LNCaP clone FGC (cell line): ENCODE measurements around the gene ZCCHC7.
A peak's percentile ranks its signal among the peaks of the same experiment; 100 is the strongest.

ENCODE experiments used
- DNase-seq: peaks from one replicate; pipeline ENCODE4 v3.0.0-alpha.2; 2011; ENCODE audit warnings: low read depth
- H3K4me3 ChIP-seq: 2 replicates; pipeline ENCODE4 v1.5.1; 2011; ENCODE audit warnings: mild to moderate bottlenecking, low read depth, low read length, control low read depth
- TF ChIP-seq, protein P1 (sequence below): IDR thresholded peaks from 2 replicates; pipeline ENCODE4 v1.5.1; 2012; ENCODE audit warnings: mild to moderate bottlenecking; ENCODE audit not compliant: control insufficient read depth, insufficient read depth; ENCODE audit errors: extremely low read depth

ZCCHC7 gene

DNA sequence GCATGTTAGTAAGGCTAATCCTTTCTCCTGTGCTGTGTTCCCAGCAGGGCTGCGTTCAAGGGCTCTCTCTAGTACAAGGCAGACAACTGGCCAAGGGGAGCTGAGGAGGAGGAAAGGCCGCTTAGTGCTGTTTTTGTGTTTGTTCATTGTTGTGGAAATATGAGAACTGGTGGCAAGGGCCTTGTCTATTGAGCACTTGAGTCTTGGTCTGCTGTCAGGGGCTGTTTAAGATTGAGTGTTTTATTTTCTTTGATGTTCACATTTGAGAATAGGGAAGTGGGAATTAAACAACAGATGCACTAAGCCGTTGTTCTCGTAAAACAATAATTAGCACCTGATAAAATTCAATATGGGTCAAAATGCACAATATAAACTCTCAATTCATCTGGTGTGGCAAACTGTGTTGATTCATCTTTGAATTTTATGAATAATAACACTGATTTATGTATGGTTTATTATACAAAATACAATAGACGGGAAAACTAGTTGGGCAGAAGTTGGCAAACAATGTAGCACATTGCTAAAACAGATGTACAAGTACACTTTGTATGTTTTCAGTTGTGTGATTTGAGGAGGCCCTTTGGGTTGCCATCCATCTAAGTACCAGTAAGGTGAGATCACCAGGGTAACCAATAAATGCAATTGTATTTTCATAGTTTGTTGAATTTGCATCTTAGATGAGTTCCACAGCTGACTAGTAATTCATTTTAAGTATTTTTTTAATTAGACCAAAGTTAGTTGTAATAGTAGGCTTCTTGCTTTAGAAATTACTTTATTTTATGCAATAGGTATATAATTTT is 204.5 kb downstream of the ZCCHC7 start:
- no peak overlapping the region for H3K4me3 ChIP-seq
- TF ChIP-seq, protein P1, sequence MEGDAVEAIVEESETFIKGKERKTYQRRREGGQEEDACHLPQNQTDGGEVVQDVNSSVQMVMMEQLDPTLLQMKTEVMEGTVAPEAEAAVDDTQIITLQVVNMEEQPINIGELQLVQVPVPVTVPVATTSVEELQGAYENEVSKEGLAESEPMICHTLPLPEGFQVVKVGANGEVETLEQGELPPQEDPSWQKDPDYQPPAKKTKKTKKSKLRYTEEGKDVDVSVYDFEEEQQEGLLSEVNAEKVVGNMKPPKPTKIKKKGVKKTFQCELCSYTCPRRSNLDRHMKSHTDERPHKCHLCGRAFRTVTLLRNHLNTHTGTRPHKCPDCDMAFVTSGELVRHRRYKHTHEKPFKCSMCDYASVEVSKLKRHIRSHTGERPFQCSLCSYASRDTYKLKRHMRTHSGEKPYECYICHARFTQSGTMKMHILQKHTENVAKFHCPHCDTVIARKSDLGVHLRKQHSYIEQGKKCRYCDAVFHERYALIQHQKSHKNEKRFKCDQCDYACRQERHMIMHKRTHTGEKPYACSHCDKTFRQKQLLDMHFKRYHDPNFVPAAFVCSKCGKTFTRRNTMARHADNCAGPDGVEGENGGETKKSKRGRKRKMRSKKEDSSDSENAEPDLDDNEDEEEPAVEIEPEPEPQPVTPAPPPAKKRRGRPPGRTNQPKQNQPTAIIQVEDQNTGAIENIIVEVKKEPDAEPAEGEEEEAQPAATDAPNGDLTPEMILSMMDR: no peak
- peak; percentile 43 for DNase-seq

DNA sequence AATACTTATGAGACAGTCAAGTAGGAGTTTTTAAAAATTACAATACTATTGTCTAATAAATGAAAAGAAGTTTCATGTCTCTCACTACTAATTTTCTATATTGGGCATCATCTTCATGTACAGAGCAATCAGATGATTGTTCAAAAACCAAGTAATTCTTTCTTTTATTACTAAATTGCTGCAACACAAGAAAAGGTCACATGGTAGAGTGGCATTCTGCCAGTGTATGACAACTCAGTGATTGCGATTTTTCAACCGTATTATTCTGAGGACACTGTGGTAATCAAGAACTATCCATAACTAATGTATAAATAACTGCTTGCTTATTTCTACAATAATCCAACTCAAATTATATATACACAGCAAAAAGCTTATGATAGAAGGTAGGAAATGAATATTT is 205.4 kb downstream of the ZCCHC7 start:
- no peak for DNase-seq
- TF ChIP-seq, protein P1: no peak
- H3K4me3 ChIP-seq: no peak overlapping the region

DNA sequence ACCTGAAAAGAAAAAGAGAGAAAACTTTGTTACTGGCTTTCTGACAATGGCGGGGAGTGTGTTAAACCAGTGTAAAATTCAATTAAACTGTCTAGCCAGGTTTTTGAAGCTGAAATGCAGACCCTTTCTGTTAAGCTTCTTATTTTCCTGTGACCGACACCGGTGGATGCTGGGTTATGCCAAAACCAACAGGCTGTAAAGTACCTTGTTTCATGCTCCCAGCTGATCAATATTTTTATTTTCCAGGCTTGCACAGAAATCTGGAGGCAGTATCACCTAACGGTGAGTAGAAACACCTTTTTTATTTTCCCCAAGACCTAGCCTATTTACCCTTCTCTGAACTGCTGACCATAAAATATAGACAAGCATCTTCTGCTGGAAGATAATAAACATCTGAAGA is 207.2 kb downstream of the ZCCHC7 start:
- TF ChIP-seq, protein P1: no peak
- DNase-seq: no peak
- H3K4me3 ChIP-seq: no peak overlapping the region

DNA sequence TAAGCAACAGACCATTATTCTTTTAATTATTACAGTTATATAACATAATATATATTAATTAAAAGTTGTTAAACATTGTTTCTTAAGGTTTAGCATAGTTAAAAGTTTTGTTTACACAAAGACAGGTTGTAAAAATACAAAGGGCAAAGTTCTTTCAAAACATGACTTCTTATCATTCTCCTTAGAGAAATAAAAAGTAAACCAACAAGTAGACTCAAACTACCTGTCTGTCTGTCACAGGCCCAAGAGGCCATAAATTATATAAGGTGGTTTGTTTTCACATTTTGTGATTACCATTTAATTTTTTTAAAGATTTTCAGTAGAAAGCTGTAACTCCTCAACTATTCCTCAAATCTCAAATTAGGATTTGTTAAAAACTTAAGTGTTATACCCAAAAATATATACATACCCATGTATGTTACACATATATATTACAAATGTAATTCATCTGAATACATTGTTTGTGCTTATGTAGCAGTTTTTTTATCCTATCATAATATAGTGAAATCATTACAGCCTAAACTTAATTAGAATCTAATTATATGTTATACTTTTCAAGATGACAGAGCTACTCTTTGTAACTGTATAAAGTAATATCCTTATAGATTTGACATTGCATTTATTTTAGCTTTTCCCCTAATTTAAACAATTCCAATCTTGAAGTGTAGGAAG is 208.3 kb downstream of the ZCCHC7 start:
- TF ChIP-seq, protein P1: no peak
- H3K4me3 ChIP-seq: no peak overlapping the region
- no peak for DNase-seq

DNA sequence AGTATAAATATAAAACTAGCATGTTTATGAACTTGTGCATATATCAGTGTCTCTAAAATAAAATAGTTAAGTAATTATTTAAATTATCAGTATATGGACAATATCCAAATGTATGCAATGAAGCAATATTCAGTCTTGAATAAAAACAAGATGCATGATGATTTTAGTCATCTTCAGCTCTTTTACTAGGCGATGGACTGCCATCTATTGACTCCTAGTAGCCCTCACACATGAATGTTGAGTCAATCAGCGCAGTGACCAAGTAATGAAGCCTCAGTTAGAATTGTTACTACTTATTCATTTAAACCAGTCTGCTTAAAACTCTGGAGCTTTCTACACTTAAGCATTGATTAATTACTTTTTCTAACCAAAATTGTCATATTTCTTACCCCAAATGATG is 209.2 kb downstream of the ZCCHC7 start:
- TF ChIP-seq, protein P1: peak; percentile 73
- DNase-seq: no peak
- H3K4me3 ChIP-seq: no peak overlapping the region

DNA sequence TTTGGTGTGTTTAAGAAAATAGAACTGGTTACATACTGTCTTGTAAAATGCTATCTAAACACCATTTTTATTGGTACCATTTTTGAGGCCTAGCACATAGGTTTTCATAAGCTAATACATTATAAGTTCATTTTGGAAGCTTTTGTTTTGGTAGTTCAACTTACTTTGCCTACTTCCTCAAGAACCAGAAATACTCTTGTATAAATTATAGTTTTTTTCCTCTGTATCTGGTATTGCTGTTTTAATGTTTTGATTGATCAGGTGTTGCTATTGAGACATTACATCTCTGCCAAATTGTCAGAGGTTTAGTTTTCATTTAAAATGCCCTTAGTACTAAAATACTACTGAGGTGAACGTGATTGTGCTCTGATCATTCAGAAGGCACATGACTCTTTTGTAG is 211.5 kb downstream of the ZCCHC7 start:
- TF ChIP-seq, protein P1: no peak
- DNase-seq: peak; percentile 21
- no peak overlapping the region for H3K4me3 ChIP-seq
